ENCODE data around the gene PRICKLE3.

Gene PRICKLE3, protein sequence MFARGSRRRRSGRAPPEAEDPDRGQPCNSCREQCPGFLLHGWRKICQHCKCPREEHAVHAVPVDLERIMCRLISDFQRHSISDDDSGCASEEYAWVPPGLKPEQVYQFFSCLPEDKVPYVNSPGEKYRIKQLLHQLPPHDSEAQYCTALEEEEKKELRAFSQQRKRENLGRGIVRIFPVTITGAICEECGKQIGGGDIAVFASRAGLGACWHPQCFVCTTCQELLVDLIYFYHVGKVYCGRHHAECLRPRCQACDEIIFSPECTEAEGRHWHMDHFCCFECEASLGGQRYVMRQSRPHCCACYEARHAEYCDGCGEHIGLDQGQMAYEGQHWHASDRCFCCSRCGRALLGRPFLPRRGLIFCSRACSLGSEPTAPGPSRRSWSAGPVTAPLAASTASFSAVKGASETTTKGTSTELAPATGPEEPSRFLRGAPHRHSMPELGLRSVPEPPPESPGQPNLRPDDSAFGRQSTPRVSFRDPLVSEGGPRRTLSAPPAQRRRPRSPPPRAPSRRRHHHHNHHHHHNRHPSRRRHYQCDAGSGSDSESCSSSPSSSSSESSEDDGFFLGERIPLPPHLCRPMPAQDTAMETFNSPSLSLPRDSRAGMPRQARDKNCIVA

DNA sequence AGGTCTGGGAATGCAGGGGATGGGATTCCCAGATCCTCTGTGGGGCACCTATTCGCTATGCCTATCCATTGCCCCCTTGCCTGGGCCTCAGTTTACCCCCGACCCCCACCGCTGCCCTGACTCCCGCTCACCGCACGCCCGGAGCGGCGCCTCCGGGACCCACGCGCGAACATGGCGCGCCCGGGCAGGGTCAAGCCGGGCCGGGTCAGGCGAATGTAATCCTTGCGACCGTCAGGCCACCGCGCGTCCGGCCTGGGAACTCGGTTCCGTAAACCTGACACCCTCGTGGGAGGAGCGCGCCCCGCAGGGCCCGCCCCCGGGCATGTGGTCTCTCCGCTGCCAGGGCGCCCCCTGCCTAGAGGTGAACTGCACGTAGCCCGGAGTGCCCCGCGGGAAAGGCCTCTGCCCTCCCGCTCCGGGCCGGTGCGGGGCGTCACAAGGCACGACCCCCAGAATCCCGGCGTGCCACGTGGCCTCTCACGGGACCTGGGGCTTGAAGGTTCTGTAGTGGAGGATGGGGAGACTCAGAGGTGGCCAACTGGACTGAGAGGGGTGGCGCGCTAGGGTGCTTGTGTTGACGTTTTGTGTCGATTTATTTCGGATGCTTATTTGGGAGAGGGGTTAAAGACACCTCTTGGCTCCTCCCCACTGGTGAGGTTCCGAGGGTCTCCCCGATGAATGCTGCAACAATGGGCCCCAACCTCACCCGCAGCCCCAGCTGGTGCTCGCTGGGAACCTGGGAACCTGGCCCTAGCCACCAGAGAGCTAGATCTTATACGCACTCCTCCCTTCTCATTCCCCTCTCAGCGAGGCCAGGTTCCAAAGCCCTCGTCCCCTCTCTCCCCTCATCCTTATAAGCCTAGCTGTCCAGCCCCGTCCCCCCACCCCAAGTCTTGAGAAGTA is at the start of gene PRICKLE3:
PRICKLE3 (minus strand) TSS at position 249 of the 903 bp plus-strand sequence; CDS start at position 173, 76 bp downstream.
- no peak within 1 kb of the TSS for H3K27ac ChIP-seq
- in situ Hi-C loops (cut with HindIII; ENCODE audit: low pct_ligation_motif_present, low sequenced_read_pairs): no loop called here

DNA sequence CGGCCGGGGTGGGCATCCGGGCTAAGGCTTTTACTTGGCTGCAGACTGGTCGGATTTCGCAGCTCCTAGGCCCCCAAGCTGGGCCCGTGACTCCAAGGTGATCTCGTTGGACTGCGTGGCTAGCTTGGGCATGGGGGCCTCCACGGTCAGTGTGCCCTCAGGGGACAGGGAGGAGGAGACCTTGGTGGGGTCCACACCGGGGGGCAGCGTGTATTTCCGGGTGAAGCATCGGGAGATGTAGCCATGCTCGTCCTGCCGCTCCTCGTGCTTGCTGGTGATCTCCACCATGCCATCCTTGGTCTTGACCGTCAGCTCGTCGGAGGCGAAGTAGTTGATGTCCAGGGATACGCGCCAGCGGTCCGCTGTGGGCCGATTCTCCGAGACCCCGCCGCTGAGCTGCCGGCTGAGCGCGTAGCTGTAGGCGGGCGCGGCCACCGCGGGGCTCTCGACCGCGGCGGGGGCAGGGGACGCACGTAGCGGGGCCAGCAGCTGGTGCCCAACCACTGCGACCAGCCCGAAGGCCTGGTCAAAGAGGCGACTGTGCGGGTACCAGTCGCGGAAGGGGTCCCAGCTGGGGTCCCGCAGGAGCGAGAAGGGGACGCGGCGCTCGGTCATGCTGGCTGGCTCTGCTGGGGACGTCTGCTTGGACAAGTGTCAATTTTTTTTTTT is 47.8 kb upstream of the PRICKLE3 start:
- peak overlapping the region; percentile 12 for H3K4me3 ChIP-seq (ENCODE audit: low read depth, low read length)
- no peak for DNase-seq
- H3K27me3 ChIP-seq (replicated peaks): no peaks in the 10 kb centered on the region
- no peaks in the 10 kb centered on the region for H3K36me3 ChIP-seq (replicated peaks)
- no peak overlapping the region for H3K27ac ChIP-seq
- TF ChIP-seq, protein P1, sequence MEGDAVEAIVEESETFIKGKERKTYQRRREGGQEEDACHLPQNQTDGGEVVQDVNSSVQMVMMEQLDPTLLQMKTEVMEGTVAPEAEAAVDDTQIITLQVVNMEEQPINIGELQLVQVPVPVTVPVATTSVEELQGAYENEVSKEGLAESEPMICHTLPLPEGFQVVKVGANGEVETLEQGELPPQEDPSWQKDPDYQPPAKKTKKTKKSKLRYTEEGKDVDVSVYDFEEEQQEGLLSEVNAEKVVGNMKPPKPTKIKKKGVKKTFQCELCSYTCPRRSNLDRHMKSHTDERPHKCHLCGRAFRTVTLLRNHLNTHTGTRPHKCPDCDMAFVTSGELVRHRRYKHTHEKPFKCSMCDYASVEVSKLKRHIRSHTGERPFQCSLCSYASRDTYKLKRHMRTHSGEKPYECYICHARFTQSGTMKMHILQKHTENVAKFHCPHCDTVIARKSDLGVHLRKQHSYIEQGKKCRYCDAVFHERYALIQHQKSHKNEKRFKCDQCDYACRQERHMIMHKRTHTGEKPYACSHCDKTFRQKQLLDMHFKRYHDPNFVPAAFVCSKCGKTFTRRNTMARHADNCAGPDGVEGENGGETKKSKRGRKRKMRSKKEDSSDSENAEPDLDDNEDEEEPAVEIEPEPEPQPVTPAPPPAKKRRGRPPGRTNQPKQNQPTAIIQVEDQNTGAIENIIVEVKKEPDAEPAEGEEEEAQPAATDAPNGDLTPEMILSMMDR (IDR thresholded peaks at IDR 0.05; ENCODE audit: low read depth, low read length, missing control alignments): no peak
- in situ Hi-C loops (cut with HindIII; ENCODE audit: low pct_ligation_motif_present, low sequenced_read_pairs): no loop called here

More for the DNA sequence above, at the start of gene PRICKLE3:
- H3K36me3 ChIP-seq (replicated peaks): peaks cover 2% of the 10 kb centered on the region
- TF ChIP-seq, protein P1 (IDR thresholded peaks at IDR 0.05; ENCODE audit: low read depth, low read length, missing control alignments): peak; percentile 27
- DNase-seq: peak; percentile 22
- peak within 1 kb of the TSS; percentile 65 for H3K4me3 ChIP-seq (ENCODE audit: low read depth, low read length)
- H3K27me3 ChIP-seq (replicated peaks): no peaks in the 10 kb centered on the region

DNA sequence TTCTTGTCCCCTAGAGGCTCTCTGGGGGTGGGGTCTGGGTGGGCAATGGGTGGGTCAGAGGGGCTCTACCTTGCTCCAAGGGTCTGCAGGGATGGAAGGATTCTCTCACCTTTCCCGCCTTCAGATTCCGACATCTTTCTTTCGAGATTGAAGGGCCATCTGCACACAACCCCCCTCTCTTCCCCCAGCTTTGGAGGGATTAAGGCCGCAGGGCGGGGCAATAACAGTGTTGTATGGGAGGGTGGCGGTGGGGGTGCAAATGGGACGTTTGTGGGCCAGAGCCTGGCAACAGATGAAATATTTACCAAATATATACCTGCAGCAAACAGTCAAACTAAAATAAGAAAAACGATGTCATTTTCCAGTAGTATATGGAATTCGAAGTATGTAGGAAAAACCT is 47.0 kb upstream of the PRICKLE3 start, which contains the start of gene CACNA1F:
CACNA1F (minus strand) TSS at position 165 of the 400 bp plus-strand sequence; CDS start at position 134, 31 bp downstream.
- in situ Hi-C loops (cut with HindIII; ENCODE audit: low pct_ligation_motif_present, low sequenced_read_pairs): no loop called here
- no peaks in the 10 kb centered on the region for H3K27me3 ChIP-seq (replicated peaks)
- TF ChIP-seq, protein P1 (IDR thresholded peaks at IDR 0.05; ENCODE audit: low read depth, low read length, missing control alignments): no peak
- H3K27ac ChIP-seq: no peak within 1 kb of the TSS
- no peak for DNase-seq
- no peak within 1 kb of the TSS for H3K4me3 ChIP-seq (ENCODE audit: low read depth, low read length)
- H3K36me3 ChIP-seq (replicated peaks): no peaks in the 10 kb centered on the region

DNA sequence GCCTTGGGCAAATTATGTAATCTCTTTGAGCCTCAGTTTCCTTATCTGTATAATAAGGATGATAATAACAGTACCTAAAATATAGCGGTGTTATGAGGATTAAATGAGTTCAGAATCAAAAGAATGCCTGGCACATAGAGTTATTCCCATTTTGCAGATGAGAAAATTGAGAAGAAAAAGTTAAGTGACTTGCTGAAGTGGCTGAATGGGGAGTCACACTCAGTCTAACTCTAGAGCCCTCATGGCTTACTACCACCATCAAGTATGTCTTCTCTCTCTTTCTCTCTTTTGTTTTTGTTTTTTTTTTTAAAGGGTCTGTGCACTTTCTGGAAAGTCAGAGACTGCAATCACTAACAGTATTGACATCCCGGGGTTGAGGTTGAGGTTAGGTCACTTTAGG is 46.4 kb upstream of the PRICKLE3 start:
- no peak for DNase-seq
- Histone ChIP-seq H3K4me3 (ENCODE audit: low read depth, low read length) (no peak overlapping the region), H3K27me3 (replicated peaks) (no peaks in the 10 kb centered on the region), H3K36me3 (replicated peaks) (no peaks in the 10 kb centered on the region), H3K27ac (no peak overlapping the region)
- in situ Hi-C loops (cut with HindIII; ENCODE audit: low pct_ligation_motif_present, low sequenced_read_pairs): no loop called here
- TF ChIP-seq, protein P1 (IDR thresholded peaks at IDR 0.05; ENCODE audit: low read depth, low read length, missing control alignments): no peak

DNA sequence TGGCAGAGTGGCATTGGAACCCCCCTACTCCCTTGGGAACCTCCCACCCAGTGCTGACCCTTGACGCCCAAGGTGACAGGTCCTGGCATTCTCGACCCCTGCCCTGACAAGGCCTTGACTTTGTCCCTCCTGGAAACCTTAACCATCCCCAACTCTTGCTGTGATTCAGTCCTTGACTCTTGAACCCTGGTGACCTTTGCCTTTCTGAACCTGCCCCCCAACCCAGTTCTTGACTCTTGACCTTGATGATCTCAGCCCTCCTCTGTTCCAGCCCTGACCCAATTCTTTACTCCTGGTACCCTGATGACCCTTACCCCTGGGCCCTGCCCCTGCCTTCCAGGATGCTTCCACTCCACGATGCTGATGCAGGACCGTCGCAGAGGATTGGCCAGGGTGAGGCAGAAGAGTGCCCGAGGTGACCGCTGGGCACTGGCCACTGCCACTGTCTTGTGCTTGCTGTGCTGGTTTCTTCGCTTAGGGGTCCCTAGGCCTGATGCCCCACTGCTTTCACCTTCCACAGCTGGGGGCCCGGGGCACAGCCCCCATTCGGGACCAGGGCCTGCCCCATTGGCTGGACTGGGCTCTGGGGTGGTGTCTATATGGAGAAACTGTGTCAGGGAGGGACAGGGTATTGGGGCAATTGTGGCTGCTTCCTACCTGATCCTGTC is 45.3 kb upstream of the PRICKLE3 start:
- H3K36me3 ChIP-seq (replicated peaks): no peaks in the 10 kb centered on the region
- DNase-seq: no peak
- H3K27ac ChIP-seq: no peak overlapping the region
- H3K4me3 ChIP-seq (ENCODE audit: low read depth, low read length): no peak overlapping the region
- H3K27me3 ChIP-seq (replicated peaks): no peaks in the 10 kb centered on the region
- TF ChIP-seq, protein P1 (IDR thresholded peaks at IDR 0.05; ENCODE audit: low read depth, low read length, missing control alignments): no peak
- in situ Hi-C loops (cut with HindIII; ENCODE audit: low pct_ligation_motif_present, low sequenced_read_pairs): no loop called here

Measured in brain microvascular endothelial cell (primary cell).